Myocyte (in vitro differentiated cells): Measurements from ENCODE around the gene TSNAX. TPM values are rescaled to one million over a fixed set of nuclear protein-coding genes. Genes with fewer than 3 reads are reported as not detected.
"Not testable (repeated sequence)": the region's sequence is repeated elsewhere in the genome, so short reads cannot be mapped to it uniquely, and the experiment has no call there.

Experiments
- DNase-seq: peaks from one replicate; pipeline ENCODE4 v3.0.0-alpha.2; 2012; ENCODE audit warnings: low read depth
- total RNA-seq: library from RNA; depleted of rRNA; stranded (reverse); fragments of >200 nt; gene quantifications from 2 replicates; pipeline ENCODE4 v1.2.3, GENCODE V29; 2014

Gene TSNAX
- total RNA-seq, 1 donor from 2014 or later: 41.0 TPM

GRCh38 chr1:231561647-231562383 is 33.3 kb downstream of the TSNAX start:
- DNase-seq: no peak

- DNase-seq: no peak
Observed at GRCh38 chr1:231563247-231563646, 34.8 kb downstream of the TSNAX start.

- no peak for DNase-seq
Observed at GRCh38 chr1:231564373-231564772, 35.9 kb downstream of the TSNAX start.

- DNase-seq: no peak
Observed at GRCh38 chr1:231566496-231566895, 38.0 kb downstream of the TSNAX start.

GRCh38 chr1:231570262-231570661 is 41.8 kb downstream of the TSNAX start:
- not testable (repeated sequence) for DNase-seq

- DNase-seq: no peak
Observed at GRCh38 chr1:231571904-231572303, 43.4 kb downstream of the TSNAX start.

GRCh38 chr1:231575472-231575871 is 47.0 kb downstream of the TSNAX start:
- no peak for DNase-seq

GRCh38 chr1:231576804-231577718 is 48.6 kb downstream of the TSNAX start:
- no peak for DNase-seq

- DNase-seq: no peak
Observed at GRCh38 chr1:231580874-231581273, 52.4 kb downstream of the TSNAX start.

GRCh38 chr1:231581859-231582258 is 53.4 kb downstream of the TSNAX start:
- DNase-seq: peak; percentile 9

GRCh38 chr1:231583376-231583775 is 54.9 kb downstream of the TSNAX start:
- no peak for DNase-seq

GRCh38 chr1:231584117-231584516 is 55.6 kb downstream of the TSNAX start:
- DNase-seq: no peak

GRCh38 chr1:231584921-231585320 is 56.5 kb downstream of the TSNAX start:
- no peak for DNase-seq

GRCh38 chr1:231590453-231591198 is 62.2 kb downstream of the TSNAX start:
- peak; percentile 71 for DNase-seq

GRCh38 chr1:231591466-231591865 is 63.0 kb downstream of the TSNAX start:
- peak; percentile 78 for DNase-seq

- no peak for DNase-seq
Observed at GRCh38 chr1:231592809-231593208, 64.3 kb downstream of the TSNAX start.

- DNase-seq: not testable (repeated sequence)
Observed at GRCh38 chr1:231593264-231593663, 64.8 kb downstream of the TSNAX start.

- no peak for DNase-seq
Observed at GRCh38 chr1:231594123-231594522, 65.7 kb downstream of the TSNAX start.

GRCh38 chr1:231594749-231595148 is 66.3 kb downstream of the TSNAX start:
- no peak for DNase-seq

GRCh38 chr1:231596337-231596791 is 67.9 kb downstream of the TSNAX start:
- DNase-seq: no peak

GRCh38 chr1:231597971-231598370 is 69.5 kb downstream of the TSNAX start:
- no peak for DNase-seq
